ENCODE data around the gene NDUFV3.

NDUFV3 gene

GRCh38 chr21:42892931-42893755, at the start of gene NDUFV3:
Gene NDUFV3, plus strand, starts transcription at chr21:42893309. Its CDS starts 25 bp downstream, at chr21:42893334.
- in situ Hi-C loops (cut with HindIII; ENCODE audit: low sequenced_read_pairs), result no loop called here

- in situ Hi-C loops (cut with HindIII; ENCODE audit: low sequenced_read_pairs), result loop anchor here (10.0 kb wide), 1 partner anchor 250 kb away; no protein-coding TSS in a partner anchor
These were observed 48.5 kb upstream of the NDUFV3 start for GRCh38 chr21:42844411-42845113.

GRCh38 chr21:42845296-42845965, 47.7 kb upstream of the NDUFV3 start:
- in situ Hi-C loops (cut with HindIII; ENCODE audit: low sequenced_read_pairs), result loop anchor here (10.0 kb wide), 1 partner anchor 251 kb away; no protein-coding TSS in a partner anchor

- in situ Hi-C loops (cut with HindIII; ENCODE audit: low sequenced_read_pairs), result loop anchor here (10.0 kb wide), 1 partner anchor 251 kb away; no protein-coding TSS in a partner anchor
These were observed 46.9 kb upstream of the NDUFV3 start for GRCh38 chr21:42846221-42846620.

- in situ Hi-C loops (cut with HindIII; ENCODE audit: low sequenced_read_pairs), result loop anchor here (10.0 kb wide), 1 partner anchor 252 kb away; no protein-coding TSS in a partner anchor
These were observed 45.9 kb upstream of the NDUFV3 start for GRCh38 chr21:42847051-42847707.

GRCh38 chr21:42847726-42848125, 45.4 kb upstream of the NDUFV3 start:
- in situ Hi-C loops (cut with HindIII; ENCODE audit: low sequenced_read_pairs), result loop anchor here (10.0 kb wide), 1 partner anchor 253 kb away; no protein-coding TSS in a partner anchor

GRCh38 chr21:42848144-42848931, 44.8 kb upstream of the NDUFV3 start:
- in situ Hi-C loops (cut with HindIII; ENCODE audit: low sequenced_read_pairs), result loop anchor here (10.0 kb wide), 1 partner anchor 254 kb away; no protein-coding TSS in a partner anchor

- in situ Hi-C loops (cut with HindIII; ENCODE audit: low sequenced_read_pairs), result loop anchor here (10.0 kb wide), 1 partner anchor 254 kb away; no protein-coding TSS in a partner anchor
These were observed 44.0 kb upstream of the NDUFV3 start for GRCh38 chr21:42848932-42849758.

GRCh38 chr21:42849759-42850412, 43.2 kb upstream of the NDUFV3 start:
- in situ Hi-C loops (cut with HindIII; ENCODE audit: low sequenced_read_pairs), result loop anchor here (10.0 kb wide), 1 partner anchor 255 kb away; no protein-coding TSS in a partner anchor

GRCh38 chr21:42850463-42850862, 42.6 kb upstream of the NDUFV3 start:
- in situ Hi-C loops (cut with HindIII; ENCODE audit: low sequenced_read_pairs), result no loop called here

- in situ Hi-C loops (cut with HindIII; ENCODE audit: low sequenced_read_pairs), result no loop called here
These were observed 42.2 kb upstream of the NDUFV3 start for GRCh38 chr21:42850866-42851391.

- in situ Hi-C loops (cut with HindIII; ENCODE audit: low sequenced_read_pairs), result no loop called here
These were observed 41.1 kb upstream of the NDUFV3 start for GRCh38 chr21:42851812-42852665.

GRCh38 chr21:42852925-42853570, 40.1 kb upstream of the NDUFV3 start:
- in situ Hi-C loops (cut with HindIII; ENCODE audit: low sequenced_read_pairs), result no loop called here

- in situ Hi-C loops (cut with HindIII; ENCODE audit: low sequenced_read_pairs), result no loop called here
These were observed 39.5 kb upstream of the NDUFV3 start for GRCh38 chr21:42853621-42854020.

- in situ Hi-C loops (cut with HindIII; ENCODE audit: low sequenced_read_pairs), result no loop called here
These were observed 38.7 kb upstream of the NDUFV3 start for GRCh38 chr21:42854246-42855010.

Data from endothelial cell of hepatic sinusoid (primary cell).